ENCODE data around the gene SCN9A. TPM values are rescaled to one million over a fixed set of nuclear protein-coding genes. Genes with fewer than 3 reads are reported as not detected.
"Not testable (repeated sequence)": the region's sequence is repeated elsewhere in the genome, so short reads cannot be mapped to it uniquely, and the experiment has no call there.

Gene SCN9A
- total RNA-seq, 2 donors from 2014 or later: 0.10 TPM; not detected in 1

DNA sequence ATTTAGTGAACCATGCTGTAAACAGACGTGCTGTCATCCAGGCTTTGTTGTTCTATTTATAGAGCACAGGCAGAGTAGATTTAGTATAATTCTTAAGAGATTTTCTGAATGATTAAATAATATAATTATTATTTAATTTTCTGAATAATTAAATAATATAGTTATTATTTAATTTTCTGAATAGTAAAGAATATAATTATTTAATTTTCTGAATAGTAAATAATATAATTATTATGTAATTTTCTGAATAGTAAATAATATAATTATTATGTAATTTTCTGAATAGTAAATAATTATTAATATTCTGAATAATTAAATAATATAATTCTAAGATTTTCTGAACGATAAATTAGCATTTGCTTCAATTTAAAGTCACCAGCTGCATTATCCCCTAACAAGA, 62.9 kb downstream of the SCN9A start:
- not testable (repeated sequence) for ATAC-seq; DNase-seq (ENCODE audit: low spot score in 2 of 2); H3K27ac Mint-ChIP-seq; H3K36me3 Mint-ChIP-seq; H3K9me3 Mint-ChIP-seq

DNA sequence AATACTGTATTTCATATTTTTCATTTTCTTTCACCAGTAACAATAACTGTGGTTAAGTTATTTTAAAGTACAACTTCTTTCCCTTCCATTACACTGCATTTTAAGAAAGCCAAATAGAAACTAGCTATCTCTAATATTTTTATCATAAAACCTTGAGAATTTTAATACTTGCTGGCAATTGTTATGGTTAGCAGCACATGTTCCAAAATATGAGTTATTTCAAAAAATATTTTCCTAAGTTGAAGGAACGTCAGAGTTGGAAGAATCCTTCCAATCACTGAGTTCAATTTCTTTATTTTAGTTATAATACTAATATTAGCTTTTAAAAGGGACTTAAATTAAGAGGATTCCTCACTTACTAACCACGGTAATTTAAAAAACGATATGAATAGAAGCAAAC, 68.4 kb downstream of the SCN9A start:
- ATAC-seq (no peak), DNase-seq (ENCODE audit: low spot score in 2 of 2) (no peak)
- Mint-ChIP-seq H3K27ac (no peak overlapping the region), H3K36me3 (no peaks in the 10 kb centered on the region), H3K9me3 (peaks cover 4% of the 10 kb centered on the region in 2 donors)

DNA sequence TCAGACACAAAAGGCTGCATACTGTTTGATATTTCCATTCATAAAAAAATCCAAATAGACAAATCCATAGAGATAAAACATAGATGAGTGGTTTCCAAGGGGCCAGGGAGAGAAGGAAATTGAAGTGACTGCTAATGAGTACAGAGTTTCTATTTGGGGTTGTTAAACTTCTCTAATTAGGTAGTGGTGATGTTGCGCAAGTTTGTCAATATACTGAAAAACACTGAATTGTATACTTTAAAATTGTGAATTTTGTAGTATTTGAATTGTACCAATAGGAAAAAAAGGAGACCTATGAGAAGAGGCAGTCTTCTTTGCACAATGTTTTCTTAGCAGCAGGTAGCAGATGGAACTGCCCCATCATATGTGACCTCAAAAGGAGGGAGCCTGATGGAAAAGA, 71.1 kb downstream of the SCN9A start:
- DNase-seq (ENCODE audit: low spot score in 2 of 2): no peak
- no peaks in the 10 kb centered on the region for H3K36me3 Mint-ChIP-seq
- H3K9me3 Mint-ChIP-seq: no peaks in the 10 kb centered on the region
- H3K27ac Mint-ChIP-seq: no peak overlapping the region
- no peak for ATAC-seq

DNA sequence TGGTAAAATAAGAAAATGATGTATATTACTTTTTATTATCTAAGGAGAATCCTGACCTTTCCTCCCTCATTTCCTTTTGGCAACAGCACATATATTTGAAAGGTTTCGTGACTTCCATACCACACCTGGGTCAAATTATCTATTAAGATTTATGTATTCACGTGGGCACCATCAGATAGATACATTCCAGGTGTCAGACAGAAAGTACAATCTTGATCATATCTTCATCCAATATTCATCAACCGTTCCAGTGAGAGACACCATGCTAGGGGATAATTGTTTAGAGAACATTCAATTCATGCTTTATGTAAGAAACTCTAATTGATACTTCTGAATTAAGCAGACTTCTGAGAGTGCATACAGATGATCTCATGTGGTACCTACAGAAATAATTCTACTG, 73.7 kb downstream of the SCN9A start:
- no peak overlapping the region for H3K27ac Mint-ChIP-seq
- no peak for ATAC-seq
- H3K36me3 Mint-ChIP-seq: no peaks in the 10 kb centered on the region
- no peaks in the 10 kb centered on the region for H3K9me3 Mint-ChIP-seq
- DNase-seq (ENCODE audit: low spot score in 2 of 2): no peak

GRCh38 chr2:166297951-166298350, 77.8 kb downstream of the SCN9A start:
- H3K27ac Mint-ChIP-seq: no peak overlapping the region
- DNase-seq (ENCODE audit: low spot score in 2 of 2) (no peak), ATAC-seq (no peak)
- no peaks in the 10 kb centered on the region for H3K36me3 Mint-ChIP-seq
- no peaks in the 10 kb centered on the region for H3K9me3 Mint-ChIP-seq

DNA sequence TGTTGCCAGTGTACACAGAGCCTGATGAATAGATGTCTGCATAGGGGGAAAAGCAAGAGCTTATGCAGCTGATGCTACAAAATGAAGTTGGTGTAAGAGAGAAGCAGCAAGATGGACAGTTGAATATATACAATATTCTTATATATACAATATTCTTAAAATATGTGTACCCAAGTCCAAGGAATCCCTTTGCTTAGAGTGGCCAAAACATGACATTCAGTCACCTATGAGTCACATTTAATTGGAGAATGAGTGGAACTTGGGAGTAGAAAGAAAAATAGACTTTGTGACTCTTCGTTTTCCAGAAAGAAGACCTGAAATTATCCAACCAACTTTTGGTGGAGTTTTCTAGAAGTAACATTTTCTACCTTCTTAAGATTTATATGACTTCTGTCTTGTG, 81.8 kb downstream of the SCN9A start:
- Mint-ChIP-seq H3K27ac (no peak overlapping the region), H3K36me3 (no peaks in the 10 kb centered on the region), H3K9me3 (peaks cover 0 to 12% of the 10 kb centered on the region in 2 donors)
- DNase-seq (ENCODE audit: low spot score in 2 of 2) (no peak), ATAC-seq (no peak)

GRCh38 chr2:166285215-166285614, 90.5 kb downstream of the SCN9A start:
- Mint-ChIP-seq H3K9me3 (peaks cover 0 to 5% of the 10 kb centered on the region in 2 donors), H3K27ac (no peak overlapping the region), H3K36me3 (no peaks in the 10 kb centered on the region)
- no peak for ATAC-seq
- no peak for DNase-seq (ENCODE audit: low spot score in 2 of 2)

DNA sequence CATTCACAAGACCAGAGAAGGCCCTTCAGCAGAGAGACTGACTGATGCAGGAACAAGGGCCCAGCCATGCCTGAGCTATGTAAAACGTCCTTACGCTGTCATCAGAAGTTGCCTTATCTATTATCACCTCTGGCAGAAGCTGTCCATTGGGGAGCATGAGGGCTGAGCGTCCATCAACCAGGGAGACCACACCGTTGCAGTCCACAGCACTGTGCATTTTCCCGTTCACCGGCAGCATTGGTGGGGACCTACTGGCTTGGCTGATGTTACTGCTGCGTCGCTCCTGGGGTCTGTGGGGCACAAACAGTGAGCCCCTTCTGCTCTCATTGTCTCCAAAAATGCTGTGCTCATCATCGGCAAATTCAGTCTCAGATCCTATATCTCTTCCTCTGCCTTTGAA, 91.4 kb downstream of the SCN9A start:
- Mint-ChIP-seq H3K36me3 (no peaks in the 10 kb centered on the region), H3K27ac (no peak overlapping the region), H3K9me3 (peaks cover 0 to 5% of the 10 kb centered on the region in 2 donors)
- ATAC-seq (no peak), DNase-seq (ENCODE audit: low spot score in 2 of 2) (no peak)

DNA sequence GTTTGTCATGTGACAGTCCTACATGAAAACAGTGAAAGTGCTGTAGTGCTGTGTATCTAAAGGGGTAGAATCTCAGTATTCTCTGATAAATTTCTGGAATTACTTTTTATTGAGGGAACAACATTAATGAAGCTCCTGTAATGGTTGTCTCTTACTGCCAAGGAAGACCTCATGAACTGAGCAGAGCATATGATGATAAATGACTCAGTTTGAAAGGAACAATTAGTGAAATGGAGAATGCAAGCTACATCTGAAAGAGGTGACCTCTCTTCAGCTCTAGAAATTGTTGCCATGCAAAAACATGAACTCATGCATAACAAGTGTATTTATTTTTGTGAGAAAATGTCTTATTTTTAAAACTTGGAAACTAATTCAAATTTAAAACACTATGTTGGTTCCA, 93.6 kb downstream of the SCN9A start:
- no peaks in the 10 kb centered on the region for H3K36me3 Mint-ChIP-seq
- no peak for ATAC-seq
- peaks cover 0 to 9% of the 10 kb centered on the region in 2 donors for H3K9me3 Mint-ChIP-seq
- DNase-seq (ENCODE audit: low spot score in 2 of 2): no peak
- no peak overlapping the region for H3K27ac Mint-ChIP-seq

DNA sequence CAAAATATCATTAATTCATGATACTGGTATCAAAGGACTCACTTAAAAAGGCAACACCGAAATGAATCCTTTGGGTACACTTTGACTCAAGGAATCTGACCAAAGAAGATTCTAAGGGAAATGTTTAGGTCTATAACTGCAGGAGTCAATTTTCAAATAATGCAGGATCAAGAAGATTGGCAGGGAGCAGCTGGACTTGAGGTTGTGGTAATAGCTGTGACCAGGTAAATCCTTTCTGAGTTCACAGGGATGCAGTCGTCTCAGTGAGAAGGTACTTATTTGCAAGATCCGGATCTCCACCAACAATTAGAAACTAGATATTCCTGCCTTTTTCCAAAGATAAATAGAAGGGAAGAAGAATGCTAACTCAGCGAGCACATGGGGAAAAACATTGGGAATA, 96.9 kb downstream of the SCN9A start:
- Mint-ChIP-seq H3K9me3 (peaks cover 0 to 4% of the 10 kb centered on the region in 2 donors), H3K36me3 (no peaks in the 10 kb centered on the region), H3K27ac (no peak overlapping the region)
- DNase-seq (ENCODE audit: low spot score in 2 of 2) (no peak), ATAC-seq (no peak)

DNA sequence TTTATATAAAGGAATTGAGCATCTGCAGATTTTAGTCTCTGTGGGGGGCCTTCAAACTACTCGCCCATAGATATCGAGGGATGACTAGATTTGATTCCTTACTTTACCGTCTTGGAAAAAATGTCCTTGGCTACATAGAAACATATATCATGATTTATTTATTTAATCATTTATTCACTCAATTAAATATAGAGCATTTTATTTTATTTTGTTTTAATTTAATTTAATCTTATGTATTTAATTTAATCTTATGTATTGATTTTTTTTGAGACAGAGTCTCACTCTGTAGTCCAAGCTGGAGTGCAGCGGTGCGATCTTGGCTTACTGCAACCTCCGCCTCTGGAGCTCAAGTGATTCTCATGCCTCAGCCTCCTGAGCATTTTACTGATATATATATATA, 105.4 kb downstream of the SCN9A start:
- Mint-ChIP-seq H3K27ac (no peak overlapping the region), H3K36me3 (no peaks in the 10 kb centered on the region), H3K9me3 (no peaks in the 10 kb centered on the region)
- ATAC-seq (no peak), DNase-seq (ENCODE audit: low spot score in 2 of 2) (no peak)

- no peak for DNase-seq (ENCODE audit: low spot score in 2 of 2)
- Mint-ChIP-seq H3K36me3 (no peaks in the 10 kb centered on the region), H3K27ac (no peak overlapping the region), H3K9me3 (peaks cover 0 to 4% of the 10 kb centered on the region in 2 donors)
- no peak for ATAC-seq
Observed at GRCh38 chr2:166269322-166269721, 106.4 kb downstream of the SCN9A start.

DNA sequence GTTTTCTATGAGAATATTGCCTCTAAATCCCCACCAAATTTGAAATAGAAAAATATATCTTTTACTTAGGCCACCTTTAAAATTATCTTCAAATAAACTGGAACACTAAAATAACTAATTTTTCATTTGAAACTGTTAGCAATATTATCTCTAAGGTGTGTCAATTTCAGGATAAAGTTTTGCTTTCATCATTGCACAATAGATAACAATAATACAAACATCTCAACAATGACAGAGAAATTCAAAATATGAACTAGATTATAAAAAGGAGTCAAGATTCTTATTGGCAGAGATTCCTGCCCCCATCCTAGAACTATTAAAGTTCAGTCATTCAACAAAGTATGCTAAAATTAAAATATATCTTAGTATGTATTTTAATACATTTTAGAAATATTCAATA, 117.9 kb downstream of the SCN9A start:
- DNase-seq (ENCODE audit: low spot score in 2 of 2) (no peak), ATAC-seq (no peak)
- H3K9me3 Mint-ChIP-seq: no peaks in the 10 kb centered on the region
- H3K27ac Mint-ChIP-seq: no peak overlapping the region
- no peaks in the 10 kb centered on the region for H3K36me3 Mint-ChIP-seq

DNA sequence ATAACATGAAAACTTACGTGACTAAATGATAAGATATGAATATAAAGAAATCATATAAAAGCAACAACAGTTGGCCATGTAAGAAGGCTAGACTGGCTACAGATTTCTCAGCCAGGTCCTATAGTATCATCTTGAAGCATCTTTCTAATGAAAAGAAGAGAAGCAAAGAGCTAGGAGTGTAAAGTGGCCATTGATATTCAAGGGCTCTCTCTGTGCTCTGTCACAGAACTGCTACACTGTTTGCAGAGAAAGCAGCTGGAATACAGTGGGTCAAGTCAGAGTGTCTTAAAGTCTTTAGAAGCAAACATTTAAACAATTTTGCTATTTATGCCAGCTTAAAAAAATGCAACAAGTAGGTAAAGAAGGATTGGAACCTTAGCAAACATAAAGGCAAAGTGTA, 118.8 kb downstream of the SCN9A start:
- H3K27ac Mint-ChIP-seq: no peak overlapping the region
- H3K9me3 Mint-ChIP-seq: no peaks in the 10 kb centered on the region
- ATAC-seq (no peak), DNase-seq (ENCODE audit: low spot score in 2 of 2) (no peak)
- no peaks in the 10 kb centered on the region for H3K36me3 Mint-ChIP-seq

DNA sequence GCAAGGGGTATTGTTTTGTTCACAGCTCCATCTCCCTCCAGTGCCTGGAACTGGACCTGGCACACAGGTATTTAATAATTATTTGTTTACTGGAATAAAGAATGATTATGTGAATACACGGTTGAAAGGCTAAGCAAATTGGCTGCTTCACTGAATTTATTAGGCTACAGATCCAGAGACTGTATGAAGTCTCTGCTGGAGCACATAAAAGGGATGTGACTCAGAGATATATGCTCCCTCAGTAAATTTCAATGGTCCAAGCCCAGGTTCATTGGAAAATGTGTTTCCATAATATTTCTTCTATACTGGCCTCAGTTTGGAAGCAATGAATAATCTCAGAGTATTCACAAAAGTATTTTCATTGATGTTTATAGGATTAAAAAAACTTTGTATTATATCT, 126.4 kb downstream of the SCN9A start:
- no peak for ATAC-seq
- no peak overlapping the region for H3K27ac Mint-ChIP-seq
- no peak for DNase-seq (ENCODE audit: low spot score in 2 of 2)
- peaks cover 3 to 4% of the 10 kb centered on the region in 2 donors for H3K9me3 Mint-ChIP-seq
- H3K36me3 Mint-ChIP-seq: no peaks in the 10 kb centered on the region

DNA sequence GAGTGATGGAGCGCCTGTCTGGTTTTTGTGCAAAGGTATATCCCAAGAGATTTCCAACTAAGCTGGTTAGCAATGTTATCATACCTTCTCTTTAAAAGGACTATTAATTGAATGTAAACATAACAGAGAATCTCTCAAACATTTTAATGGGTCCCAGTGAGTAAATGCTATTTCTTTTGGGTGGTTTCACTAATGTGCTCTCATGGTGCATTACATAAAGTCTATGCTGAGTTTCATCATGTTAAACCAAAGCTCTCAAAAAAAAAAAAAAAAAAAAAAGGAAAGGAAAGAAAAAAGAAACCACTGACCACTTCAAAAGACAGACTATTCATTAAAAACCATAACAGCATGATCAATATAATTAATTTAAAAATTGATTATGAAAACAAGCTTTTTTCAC, 128.8 kb downstream of the SCN9A start:
- Mint-ChIP-seq H3K9me3 (peaks cover 4 to 9% of the 10 kb centered on the region in 2 donors), H3K36me3 (no peaks in the 10 kb centered on the region), H3K27ac (no peak overlapping the region)
- no peak for ATAC-seq
- no peak for DNase-seq (ENCODE audit: low spot score in 2 of 2)

GRCh38 chr2:166242309-166242708, 133.4 kb downstream of the SCN9A start:
- ATAC-seq: no peak
- Mint-ChIP-seq H3K9me3 (peaks cover 0 to 6% of the 10 kb centered on the region in 2 donors), H3K36me3 (no peaks in the 10 kb centered on the region), H3K27ac (no peak overlapping the region)
- no peak for DNase-seq (ENCODE audit: low spot score in 2 of 2)

DNA sequence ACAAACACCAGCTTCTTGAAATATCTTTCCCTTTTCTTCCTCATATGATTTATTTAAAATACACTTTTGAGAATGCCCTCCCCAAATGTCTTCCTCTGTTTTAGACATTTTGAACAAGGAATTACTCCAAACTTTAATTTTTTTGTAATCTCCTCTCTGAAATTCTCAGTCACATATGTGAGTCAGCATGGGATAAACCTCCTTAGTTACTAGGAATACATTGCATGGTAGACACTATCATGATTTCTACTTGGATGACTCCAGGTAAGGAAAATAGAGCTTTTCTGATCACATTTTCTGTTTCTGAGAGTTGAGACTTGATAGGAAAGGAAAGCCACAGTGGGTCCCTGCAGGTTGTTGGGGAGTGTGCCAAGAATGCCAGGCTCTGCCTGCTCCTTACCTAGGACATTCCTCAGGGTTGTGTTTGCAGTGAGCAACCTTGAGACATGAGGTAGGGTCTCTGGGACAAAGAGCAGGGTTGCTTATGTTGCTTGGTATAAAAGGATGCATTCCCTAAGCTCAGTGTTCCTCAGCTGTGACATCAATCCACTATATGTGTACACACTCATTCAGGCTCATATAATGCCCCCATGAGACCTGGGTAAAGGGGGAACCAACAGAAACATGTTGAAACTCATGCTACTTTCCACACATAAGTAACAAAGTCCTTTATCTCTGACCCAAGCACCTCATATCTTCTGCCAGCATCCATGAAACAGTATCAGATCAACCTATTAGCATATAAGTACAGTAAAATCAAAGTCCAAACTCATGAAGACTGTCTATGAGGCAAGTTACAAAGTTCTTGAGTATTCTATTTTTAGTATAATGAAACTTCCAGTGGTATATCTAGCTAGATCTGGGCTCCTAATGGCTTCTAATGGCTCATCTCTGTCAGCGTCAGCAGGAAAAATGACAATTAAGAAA, 135.1 kb downstream of the SCN9A start:
- no peak for DNase-seq (ENCODE audit: low spot score in 2 of 2)
- H3K27ac Mint-ChIP-seq: no peak overlapping the region

More for the DNA sequence above, 135.1 kb downstream of the SCN9A start:
- no peak for ATAC-seq
- Mint-ChIP-seq H3K9me3 (peaks cover 0 to 6% of the 10 kb centered on the region in 2 donors), H3K36me3 (no peaks in the 10 kb centered on the region)
